ENCODE results near the gene DDX28. TPM values are rescaled to one million over a fixed set of nuclear protein-coding genes. Genes with fewer than 3 reads are reported as not detected.

The DDX28 gene
- total RNA-seq, 1 donor from 2014 or later: 6.2 TPM

- H2AFZ ChIP-seq (ENCODE audit: low read depth, low read length): no peak overlapping the region
- no peak overlapping the region for H3K4me3 Mint-ChIP-seq (ENCODE audit: unreplicated experiment)
Observed at GRCh38 chr16:67986949-67987348, 36.1 kb downstream of the DDX28 start.

GRCh38 chr16:67982011-67982696, 40.9 kb downstream of the DDX28 start:
- Histone ChIP-seq H3K4me2 (ENCODE audit: low read length) (no peak overlapping the region), H3K36me3 (ENCODE audit: insufficient read depth, low read length) (no peaks in the 10 kb centered on the region), H3K9me3 (ENCODE audit: insufficient read depth, low read depth, low read length) (no peaks in the 10 kb centered on the region), H3K4me3 (ENCODE audit: insufficient read depth, low read depth, low read length) (no peak overlapping the region), H4K20me1 (ENCODE audit: insufficient read depth, low read length) (no peaks in the 10 kb centered on the region), H3K9ac (ENCODE audit: low read length) (no peak overlapping the region), H3K27ac (ENCODE audit: low read depth, low read length) (no peak overlapping the region), H3K79me2 (ENCODE audit: insufficient read depth, low read length) (no peaks in the 10 kb centered on the region), H3K27me3 (ENCODE audit: insufficient read depth, low read length) (peaks cover 7% of the 10 kb centered on the region), H3K4me1 (ENCODE audit: insufficient read depth, low read length) (no peaks in the 10 kb centered on the region), H2AFZ (ENCODE audit: low read depth, low read length) (no peak overlapping the region)
- DNase-seq (ENCODE audit: low read depth): no peak
- peaks cover 3% of the 10 kb centered on the region for H3K36me3 Mint-ChIP-seq (ENCODE audit: low read depth, unreplicated experiment)
- no peak for TF ChIP-seq CTCF (IDR thresholded peaks at IDR 0.05; ENCODE audit: insufficient read depth, low read depth, low read length)
- no peak for TF ChIP-seq EZH2 (IDR thresholded peaks at IDR 0.05; ENCODE audit: insufficient read depth, low read length)
- peaks cover 5% of the 10 kb centered on the region for H3K4me1 Mint-ChIP-seq (ENCODE audit: low read depth, unreplicated experiment)
- FAIRE-seq: no peak
- no peaks in the 10 kb centered on the region for H3K9me3 Mint-ChIP-seq (ENCODE audit: unreplicated experiment)
- H3K4me3 Mint-ChIP-seq (ENCODE audit: unreplicated experiment): no peak overlapping the region
- H3K27ac Mint-ChIP-seq (ENCODE audit: unreplicated experiment): no peak overlapping the region
- peaks cover 17% of the 10 kb centered on the region for H3K27me3 Mint-ChIP-seq (ENCODE audit: low read depth, unreplicated experiment)

More at GRCh38 chr16:67986949-67987348, 36.1 kb downstream of the DDX28 start:
- Mint-ChIP-seq H3K9me3 (ENCODE audit: unreplicated experiment) (peaks cover 2% of the 10 kb centered on the region), H3K36me3 (ENCODE audit: low read depth, unreplicated experiment) (peaks cover 6% of the 10 kb centered on the region), H3K27me3 (ENCODE audit: low read depth, unreplicated experiment) (peaks cover 34% of the 10 kb centered on the region), H3K4me1 (ENCODE audit: low read depth, unreplicated experiment) (peaks cover 14% of the 10 kb centered on the region), H3K27ac (ENCODE audit: unreplicated experiment) (no peak overlapping the region)
- Histone ChIP-seq H3K4me1 (ENCODE audit: insufficient read depth, low read length) (no peaks in the 10 kb centered on the region), H3K36me3 (ENCODE audit: insufficient read depth, low read length) (no peaks in the 10 kb centered on the region), H3K27ac (ENCODE audit: low read depth, low read length) (no peak overlapping the region), H3K4me3 (ENCODE audit: insufficient read depth, low read depth, low read length) (no peak overlapping the region), H3K79me2 (ENCODE audit: insufficient read depth, low read length) (no peaks in the 10 kb centered on the region), H3K27me3 (ENCODE audit: insufficient read depth, low read length) (no peaks in the 10 kb centered on the region), H3K9me3 (ENCODE audit: insufficient read depth, low read depth, low read length) (no peaks in the 10 kb centered on the region), H3K4me2 (ENCODE audit: low read length) (no peak overlapping the region), H3K9ac (ENCODE audit: low read length) (no peak overlapping the region), H4K20me1 (ENCODE audit: insufficient read depth, low read length) (no peaks in the 10 kb centered on the region)
- DNase-seq (ENCODE audit: low read depth) (no peak), FAIRE-seq (no peak)
- TF ChIP-seq CTCF (IDR thresholded peaks at IDR 0.05; ENCODE audit: insufficient read depth, low read depth, low read length): no peak
- no peak for TF ChIP-seq EZH2 (IDR thresholded peaks at IDR 0.05; ENCODE audit: insufficient read depth, low read length)
